NCI-H82 (cell line): ENCODE data around the gene LRWD1.
"Not testable (repeated sequence)": the region's sequence is repeated elsewhere in the genome, so short reads cannot be mapped to it uniquely, and the experiment has no call there.

Experiments
- DNase-seq: peaks from one replicate; lab custom pipeline; 2025; lab: John Stamatoyannopoulos, UW

Gene LRWD1

GRCh38 chr7:102468478-102469350 is 3.9 kb downstream of the LRWD1 start:
- DNase-seq = no peak

- no peak for DNase-seq
These were observed 4.7 kb downstream of the LRWD1 start for GRCh38 chr7:102469351-102469971.

DNA sequence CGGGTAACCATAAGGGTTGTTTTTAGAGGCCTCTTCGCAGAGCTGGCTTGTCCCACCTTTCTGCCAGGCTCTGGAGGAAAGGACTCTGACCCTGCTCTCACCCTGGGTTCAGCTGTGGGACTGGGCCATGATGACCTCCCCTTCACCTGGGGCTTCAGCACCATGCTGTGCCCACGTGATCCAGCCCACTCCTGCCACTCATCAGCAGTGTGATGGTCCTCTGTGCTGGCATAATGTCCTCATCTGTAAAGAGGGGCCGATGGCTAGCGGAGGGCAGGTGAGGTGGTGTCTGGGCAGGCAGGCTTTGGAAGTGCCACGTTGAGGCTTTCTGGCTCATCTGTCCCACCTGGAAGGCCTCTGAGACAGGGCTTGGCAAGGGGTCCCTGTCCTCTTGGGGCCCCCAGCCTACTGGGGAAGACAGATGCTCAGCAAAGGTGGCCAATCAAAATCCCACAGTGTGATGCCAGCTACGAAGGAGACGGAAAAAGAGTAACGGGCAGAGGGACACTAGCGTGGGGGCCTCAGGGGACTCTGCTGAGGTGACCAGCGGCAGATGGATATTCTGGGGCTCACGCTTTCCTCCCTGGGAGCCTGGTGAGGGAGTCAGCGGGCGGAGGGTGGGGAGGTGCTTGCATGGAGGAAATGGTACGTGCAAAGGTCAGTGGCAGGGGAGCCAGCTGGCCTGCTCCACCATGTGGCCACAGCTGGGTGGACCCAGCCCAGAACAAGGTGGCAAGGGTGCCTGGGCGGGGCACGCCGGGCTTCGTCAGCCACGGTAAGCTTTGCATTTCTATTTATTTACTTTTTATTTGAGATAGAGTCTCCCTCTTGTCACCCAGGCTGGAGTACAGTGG is 5.4 kb downstream of the LRWD1 start:
- DNase-seq = no peak

DNA sequence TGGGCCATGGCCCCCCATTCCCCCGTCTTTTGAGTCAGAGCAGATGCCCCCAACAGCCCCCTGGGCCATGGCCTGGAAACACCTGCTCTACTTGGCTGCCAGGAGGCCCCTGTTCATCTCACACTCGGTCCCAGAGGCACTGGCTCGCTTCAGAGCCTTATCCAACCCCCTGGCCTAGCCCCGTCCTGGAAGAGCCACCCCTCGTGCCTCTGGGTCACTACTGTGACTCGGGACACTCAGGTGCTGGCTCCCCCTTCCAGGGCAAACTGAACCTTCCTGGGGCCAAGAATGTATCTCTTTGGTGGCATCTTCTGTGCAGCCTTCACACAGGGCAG is 7.0 kb downstream of the LRWD1 start:
- no peak for DNase-seq

GRCh38 chr7:102472126-102473041 is 7.6 kb downstream of the LRWD1 start:
- no peak for DNase-seq

- no peak for DNase-seq
These were observed 8.6 kb downstream of the LRWD1 start for GRCh38 chr7:102473271-102473991.

DNA sequence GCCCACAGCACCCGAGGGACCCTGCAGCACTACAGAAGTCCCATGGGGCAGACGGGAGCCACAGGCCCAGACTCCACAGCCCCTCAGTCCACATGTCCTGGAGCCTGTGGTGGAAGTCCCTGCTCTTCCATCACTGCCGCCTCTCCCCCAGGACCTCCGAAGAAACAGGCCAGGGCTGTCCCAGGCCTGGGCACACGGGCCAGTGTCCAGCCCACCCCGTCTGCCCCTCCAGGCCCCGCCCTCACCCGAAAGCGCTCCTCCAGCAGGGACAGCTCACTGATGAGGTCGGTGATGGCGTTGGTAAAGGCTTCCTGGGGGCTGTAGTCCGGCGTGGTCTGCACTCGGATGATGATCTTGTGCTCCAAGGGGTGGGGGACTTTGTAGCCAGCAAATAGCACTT is 9.3 kb downstream of the LRWD1 start:
- not testable (repeated sequence) for DNase-seq

- not testable (repeated sequence) for DNase-seq
These were observed 10.1 kb downstream of the LRWD1 start for GRCh38 chr7:102474736-102475435.

GRCh38 chr7:102478314-102479208 is 13.8 kb downstream of the LRWD1 start, which contains the start of gene POLR2J:
Gene POLR2J, minus strand, starts transcription at chr7:102478922. Its CDS starts 62 bp downstream, at chr7:102478860.
- DNase-seq = not testable (repeated sequence)

GRCh38 chr7:102479209-102479584 is 14.4 kb downstream of the LRWD1 start:
- not testable (repeated sequence) for DNase-seq

DNA sequence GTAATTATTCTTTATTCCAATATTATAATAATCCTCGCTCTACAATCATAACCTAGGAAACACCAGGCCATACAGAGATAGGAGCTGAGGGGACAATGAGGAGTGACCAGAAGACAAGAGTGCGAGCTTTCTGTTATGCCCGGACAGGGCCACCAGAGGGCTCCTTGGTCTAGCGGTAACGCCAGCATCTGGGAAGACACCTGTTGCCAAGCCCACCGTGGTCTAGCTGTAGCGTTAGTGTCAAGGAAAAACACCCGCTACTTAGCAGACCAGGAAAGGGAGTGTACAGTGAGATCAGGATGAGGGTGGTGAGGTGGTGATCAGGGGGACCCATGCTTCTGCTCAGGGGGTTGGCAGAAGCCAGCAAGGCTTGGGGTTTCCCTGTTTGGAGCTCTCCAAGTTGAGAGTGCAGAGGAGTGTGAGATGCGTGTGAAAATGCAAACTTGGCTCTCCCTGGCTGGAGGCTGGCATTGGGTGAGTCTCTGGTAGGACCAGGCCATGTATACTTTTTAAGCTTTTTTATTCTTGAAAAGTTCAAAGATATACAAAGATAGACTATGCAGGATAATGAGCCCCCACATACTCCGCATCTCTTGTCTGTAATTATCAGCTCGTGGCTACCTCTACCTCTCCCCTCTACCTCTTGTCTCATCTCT is 15.3 kb downstream of the LRWD1 start:
- not testable (repeated sequence) for DNase-seq

- DNase-seq = not testable (repeated sequence)
These were observed 17.2 kb downstream of the LRWD1 start for GRCh38 chr7:102481962-102482361.

- DNase-seq = not testable (repeated sequence)
These were observed 19.5 kb downstream of the LRWD1 start for GRCh38 chr7:102484317-102484716.

- not testable (repeated sequence) for DNase-seq
These were observed 25.8 kb downstream of the LRWD1 start for GRCh38 chr7:102490529-102491075.

- not testable (repeated sequence) for DNase-seq
These were observed 28.6 kb downstream of the LRWD1 start for GRCh38 chr7:102493220-102493935.

- DNase-seq = not testable (repeated sequence)
These were observed 29.2 kb downstream of the LRWD1 start for GRCh38 chr7:102494026-102494425.

- DNase-seq = not testable (repeated sequence)
These were observed 29.8 kb downstream of the LRWD1 start for GRCh38 chr7:102494473-102495149.
